NCI-H2029 treated with DMSO at 0.1 percent for 48 hours (cell line): ENCODE data around the gene NTF4.
"Not testable (repeated sequence)": the region's sequence is repeated elsewhere in the genome, so short reads cannot be mapped to it uniquely, and the experiment has no call there.

Source experiments
- DNase-seq: peaks from one replicate; lab custom pipeline; 2025; lab: John Stamatoyannopoulos, UW

NTF4 gene

GRCh38 chr19:49056902-49057596, 7.6 kb downstream of the NTF4 start:
- DNase-seq = not testable (repeated sequence)

GRCh38 chr19:49056101-49056901, 8.3 kb downstream of the NTF4 start:
- no peak for DNase-seq

- DNase-seq = not testable (repeated sequence)
Observed at GRCh38 chr19:49050376-49051033, 14.1 kb downstream of the NTF4 start.

GRCh38 chr19:49049834-49050233, 14.8 kb downstream of the NTF4 start:
- DNase-seq = not testable (repeated sequence)

GRCh38 chr19:49049011-49049410, 15.6 kb downstream of the NTF4 start, which contains the start of gene CGB8:
TSS of gene CGB8 (minus strand) at chr19:49049111. CDS start at chr19:49048739, 372 bp downstream.
- DNase-seq = not testable (repeated sequence)

- not testable (repeated sequence) for DNase-seq
Observed at GRCh38 chr19:49043548-49043947, 21.1 kb downstream of the NTF4 start, which contains the start of gene CGB5. TSS of gene CGB5 (plus strand) at chr19:49043848. CDS start at chr19:49044210, 362 bp downstream.

GRCh38 chr19:49042666-49043065, 22.0 kb downstream of the NTF4 start:
- not testable (repeated sequence) for DNase-seq

- DNase-seq = no peak
Observed at GRCh38 chr19:49042177-49042576, 22.4 kb downstream of the NTF4 start.

GRCh38 chr19:49039736-49040135, 24.9 kb downstream of the NTF4 start:
- not testable (repeated sequence) for DNase-seq

- DNase-seq = not testable (repeated sequence)
Observed at GRCh38 chr19:49038557-49039276, 25.9 kb downstream of the NTF4 start.

- not testable (repeated sequence) for DNase-seq
Observed at GRCh38 chr19:49038111-49038510, 26.5 kb downstream of the NTF4 start.

- not testable (repeated sequence) for DNase-seq
Observed at GRCh38 chr19:49036815-49037214, 27.8 kb downstream of the NTF4 start, which contains the start of gene CGB1. TSS of gene CGB1 (minus strand) at chr19:49036895. CDS start at chr19:49036711, 184 bp downstream.

- DNase-seq = not testable (repeated sequence)
Observed at GRCh38 chr19:49031642-49032301, 32.8 kb downstream of the NTF4 start, which contains the start of gene CGB2. TSS of gene CGB2 (plus strand) at chr19:49031890. CDS start at chr19:49032096, 206 bp downstream.

- not testable (repeated sequence) for DNase-seq
Observed at GRCh38 chr19:49030323-49030722, 34.3 kb downstream of the NTF4 start.

GRCh38 chr19:49029749-49030148, 34.9 kb downstream of the NTF4 start:
- DNase-seq = not testable (repeated sequence)

- not testable (repeated sequence) for DNase-seq
Observed at GRCh38 chr19:49028686-49029085, 35.9 kb downstream of the NTF4 start.

GRCh38 chr19:49025599-49025998, 39.0 kb downstream of the NTF4 start:
- DNase-seq = not testable (repeated sequence)

GRCh38 chr19:49025088-49025487, 39.5 kb downstream of the NTF4 start:
- not testable (repeated sequence) for DNase-seq

GRCh38 chr19:49024233-49024632, 40.4 kb downstream of the NTF4 start, which contains the start of gene CGB3:
TSS of gene CGB3 (minus strand) at chr19:49024333. CDS start at chr19:49023971, 362 bp downstream.
- DNase-seq = not testable (repeated sequence)

- DNase-seq = no peak
Observed at GRCh38 chr19:49022116-49022515, 42.5 kb downstream of the NTF4 start.
